ENCODE data around the gene INPP4B. TPM values are rescaled to one million over a fixed set of nuclear protein-coding genes. Genes with fewer than 3 reads are reported as not detected.
A peak's percentile ranks its signal among the peaks of the same experiment; 100 is the strongest.

The INPP4B gene
- polyA plus RNA-seq, 1 of the 3 experiments (the other 2 are of a cell fraction), result 0.08 TPM

GRCh38 chr4:142036795-142037583 is 809.1 kb downstream of the INPP4B start:
- H3K9me2 ChIP-seq, result no peaks in the 10 kb centered on the region
- H3K4me1 ChIP-seq (ENCODE audit: control insufficient read depth in 1 of 2, insufficient read depth in 2 of 2, low read depth in 1 of 2, low read length in 1 of 2), result peaks cover 0 to 6% of the 10 kb centered on the region in 2 experiments; a peak in 1 of 4 replicates
- no peak overlapping the region for H3K9ac ChIP-seq
- ChIA-PET POLR2A (no interaction called here), CTCF (no interaction called here)
- no peak for DNase-seq
- H3K27ac ChIP-seq (ENCODE audit: low read depth in 2 of 2, low read length in 1 of 2), result no peak overlapping the region; a peak in 1 of 4 replicates
- H3K4me2 ChIP-seq, result no peak overlapping the region
- H3K4me3 ChIP-seq (ENCODE audit: low read depth in 2 of 2, low read length in 1 of 2), result no peak overlapping the region
- no peaks in the 10 kb centered on the region for H3K79me2 ChIP-seq (ENCODE audit: insufficient read depth)
- no peaks in the 10 kb centered on the region for H3K27me3 ChIP-seq (ENCODE audit: insufficient read depth)
- TF ChIP-seq TCF12 (IDR thresholded peaks at IDR 0.05) (peak; percentile 9; the same call in 1 of the 2 replicates), FOSL2 (IDR thresholded peaks at IDR 0.05; ENCODE audit: borderline replicate concordance, low read depth) (peak; percentile 39; the same call in 1 of the 2 replicates), NFIC (IDR thresholded peaks at IDR 0.05; ENCODE audit: borderline replicate concordance) (no peak)
- WGBS (ENCODE audit: low lambda C conversion rate), result 62% methylated on average over 4 of the region's 4 CpGs
- H4K20me1 ChIP-seq (ENCODE audit: insufficient read depth), result no peaks in the 10 kb centered on the region
- H3K36me3 ChIP-seq (replicated peaks in 1 of 2; ENCODE audit: control insufficient read depth in 1 of 2, insufficient read depth in 2 of 2, low read length in 1 of 2), result no peaks in the 10 kb centered on the region
- no peaks in the 10 kb centered on the region for H3K9me3 ChIP-seq
- H3F3A ChIP-seq (replicated peaks; ENCODE audit: insufficient read depth), result peaks cover 7% of the 10 kb centered on the region
- no peak overlapping the region for H2AFZ ChIP-seq (ENCODE audit: low read depth)

DNA sequence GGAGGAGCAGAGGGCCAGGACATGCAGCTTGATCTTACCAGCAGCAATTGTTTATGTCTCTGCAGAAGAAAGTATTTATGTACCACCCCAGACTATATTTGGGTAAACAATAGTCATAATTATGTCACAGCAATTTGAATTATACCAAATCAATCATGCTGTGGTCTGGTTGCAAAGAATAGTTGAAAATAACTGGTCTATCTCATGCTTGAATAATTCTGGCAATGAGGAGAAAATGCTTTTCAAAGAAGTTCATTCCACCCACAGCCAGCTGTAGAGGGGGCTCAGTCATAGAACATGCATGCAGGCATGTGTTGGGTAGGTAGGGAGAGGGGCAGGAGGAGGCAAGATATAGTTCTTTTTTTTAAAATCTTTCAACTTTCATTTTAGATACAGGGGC is 810.5 kb downstream of the INPP4B start:
- Histone ChIP-seq H3K4me1 (ENCODE audit: control insufficient read depth in 1 of 2, insufficient read depth in 2 of 2, low read depth in 1 of 2, low read length in 1 of 2) (peaks cover 0 to 6% of the 10 kb centered on the region in 2 experiments; a peak in 1 of 4 replicates), H3K9ac (no peak overlapping the region), H3K4me2 (no peak overlapping the region), H3K9me2 (no peaks in the 10 kb centered on the region), H3K4me3 (ENCODE audit: low read depth in 2 of 2, low read length in 1 of 2) (no peak overlapping the region), H3K27me3 (ENCODE audit: insufficient read depth) (no peaks in the 10 kb centered on the region), H3K79me2 (ENCODE audit: insufficient read depth) (no peaks in the 10 kb centered on the region), H2AFZ (ENCODE audit: low read depth) (no peak overlapping the region), H3K27ac (ENCODE audit: low read depth in 2 of 2, low read length in 1 of 2) (no peak overlapping the region), H4K20me1 (ENCODE audit: insufficient read depth) (no peaks in the 10 kb centered on the region), H3K36me3 (replicated peaks in 1 of 2; ENCODE audit: control insufficient read depth in 1 of 2, insufficient read depth in 2 of 2, low read length in 1 of 2) (no peaks in the 10 kb centered on the region), H3F3A (replicated peaks; ENCODE audit: insufficient read depth) (peaks cover 7% of the 10 kb centered on the region), H3K9me3 (no peaks in the 10 kb centered on the region)
- ChIA-PET POLR2A (no interaction called here), CTCF (no interaction called here)
- no peak for TF ChIP-seq FOXM1 (IDR thresholded peaks at IDR 0.05; ENCODE audit: low read depth)
- no peak for TF ChIP-seq POLR2AphosphoS5 (IDR thresholded peaks at IDR 0.05; ENCODE audit: low read depth, low read length)
- TF ChIP-seq RXRA (IDR thresholded peaks at IDR 0.05; ENCODE audit: borderline replicate concordance, low read depth), result no peak
- TF ChIP-seq USF1 (IDR thresholded peaks at IDR 0.05; ENCODE audit: borderline replicate concordance, low read depth), result no peak
- TF ChIP-seq, protein P1, sequence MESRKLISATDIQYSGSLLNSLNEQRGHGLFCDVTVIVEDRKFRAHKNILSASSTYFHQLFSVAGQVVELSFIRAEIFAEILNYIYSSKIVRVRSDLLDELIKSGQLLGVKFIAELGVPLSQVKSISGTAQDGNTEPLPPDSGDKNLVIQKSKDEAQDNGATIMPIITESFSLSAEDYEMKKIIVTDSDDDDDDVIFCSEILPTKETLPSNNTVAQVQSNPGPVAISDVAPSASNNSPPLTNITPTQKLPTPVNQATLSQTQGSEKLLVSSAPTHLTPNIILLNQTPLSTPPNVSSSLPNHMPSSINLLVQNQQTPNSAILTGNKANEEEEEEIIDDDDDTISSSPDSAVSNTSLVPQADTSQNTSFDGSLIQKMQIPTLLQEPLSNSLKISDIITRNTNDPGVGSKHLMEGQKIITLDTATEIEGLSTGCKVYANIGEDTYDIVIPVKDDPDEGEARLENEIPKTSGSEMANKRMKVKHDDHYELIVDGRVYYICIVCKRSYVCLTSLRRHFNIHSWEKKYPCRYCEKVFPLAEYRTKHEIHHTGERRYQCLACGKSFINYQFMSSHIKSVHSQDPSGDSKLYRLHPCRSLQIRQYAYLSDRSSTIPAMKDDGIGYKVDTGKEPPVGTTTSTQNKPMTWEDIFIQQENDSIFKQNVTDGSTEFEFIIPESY (IDR thresholded peaks at IDR 0.05; ENCODE audit: borderline replicate concordance, low read depth), result no peak
- TF ChIP-seq TCF12 (IDR thresholded peaks at IDR 0.05), result no peak
- TF ChIP-seq TAF1 (IDR thresholded peaks at IDR 0.05; ENCODE audit: borderline replicate concordance, low read depth, low read length), result no peak
- TF ChIP-seq CHD2 (IDR thresholded peaks at IDR 0.05; ENCODE audit: low read length, partially characterized antibody), result no peak
- TF ChIP-seq FOXJ3 (CRISPR knock-in tag; IDR thresholded peaks at IDR 0.05), result no peak
- no peak for TF ChIP-seq JUND (IDR thresholded peaks at IDR 0.05)
- TF ChIP-seq GABPA (IDR thresholded peaks at IDR 0.05; ENCODE audit: low read depth), result no peak
- TF ChIP-seq NFIC (IDR thresholded peaks at IDR 0.05; ENCODE audit: borderline replicate concordance), result no peak
- TF ChIP-seq FOSL2 (IDR thresholded peaks at IDR 0.05; ENCODE audit: borderline replicate concordance, low read depth), result no peak
- TF ChIP-seq RAD21 (IDR thresholded peaks at IDR 0.05; ENCODE audit: low read length), result no peak
- no peak for TF ChIP-seq RCOR1 (IDR thresholded peaks at IDR 0.05; ENCODE audit: low read length)
- TF ChIP-seq NRF1 (IDR thresholded peaks at IDR 0.05; ENCODE audit: low read depth, low read length), result no peak
- TF ChIP-seq, protein P2, sequence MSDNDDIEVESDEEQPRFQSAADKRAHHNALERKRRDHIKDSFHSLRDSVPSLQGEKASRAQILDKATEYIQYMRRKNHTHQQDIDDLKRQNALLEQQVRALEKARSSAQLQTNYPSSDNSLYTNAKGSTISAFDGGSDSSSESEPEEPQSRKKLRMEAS (IDR thresholded peaks at IDR 0.05; ENCODE audit: low read depth), result no peak
- TF ChIP-seq SMC3 (IDR thresholded peaks at IDR 0.05; ENCODE audit: low read depth, low read length), result no peak
- TF ChIP-seq PBX3 (IDR thresholded peaks at IDR 0.05), result no peak
- no peak for TF ChIP-seq MXI1 (IDR thresholded peaks at IDR 0.05; ENCODE audit: low read depth, low read length)
- no peak for DNase-seq
